Spleen (tissue), 11 donors: ENCODE results near the gene RPS27. TPM values are rescaled to one million over a fixed set of nuclear protein-coding genes. Genes with fewer than 3 reads are reported as not detected.

ENCODE experiments used
- DNase-seq: peaks from one replicate; pipeline ENCODE4 v3.0.0-alpha.2; 2020
- H3K27ac ChIP-seq, 8 donors: fragments of 200-600 bp; sonication (generic) in 7 of 8; 1 replicate in 4 of 8; 2 replicates in 4 of 8; pipeline versions ENCODE4 v1.5.0 to v1.8.0; 2016 to 2021; ENCODE audit warnings: inconsistent platforms in 4 of 8, mild to moderate bottlenecking in 4 of 8, moderate library complexity in 1 of 8
- H3K27me3 ChIP-seq, 7 donors: fragments of 200-600 bp; sonication (generic) in 6 of 7; replicated peaks in 1 of 7; 1 replicate in 4 of 7; 2 replicates in 3 of 7; pipeline versions ENCODE4 v1.5.0 to v1.8.0; 2016 to 2021; ENCODE audit warnings: inconsistent platforms in 3 of 7, mild to moderate bottlenecking in 1 of 7
- H3K36me3 ChIP-seq, 6 donors: fragments of 200-600 bp; sonication (generic) in 5 of 6; 1 replicate in 4 of 6; 2 replicates in 2 of 6; pipeline versions ENCODE4 v1.5.0 to v1.8.0; 2016 to 2021; ENCODE audit warnings: inconsistent platforms in 2 of 6
- H3K4me1 ChIP-seq, 6 donors: fragments of 200-600 bp; sonication (generic) in 5 of 6; 1 replicate in 3 of 6; 2 replicates in 3 of 6; pipeline versions ENCODE4 v1.5.0 to v1.8.0; 2016 to 2021; ENCODE audit warnings: inconsistent platforms in 3 of 6
- H3K4me3 ChIP-seq, 8 donors: fragments of 200-600 bp; sonication (generic) in 7 of 8; 1 replicate in 4 of 8; 2 replicates in 4 of 8; pipeline versions ENCODE4 v1.5.0 to v1.8.0; 2016 to 2021; ENCODE audit warnings: inconsistent platforms in 4 of 8, mild to moderate bottlenecking in 4 of 8, moderate library complexity in 2 of 8
- H3K9me3 ChIP-seq, 8 donors: fragments of 200-600 bp; sonication (generic) in 7 of 8; 1 replicate in 4 of 8; 2 replicates in 4 of 8; pipeline versions ENCODE4 v1.5.0 to v1.8.0; 2016 to 2021; ENCODE audit warnings: inconsistent platforms in 4 of 8
- POLR2A ChIP-seq, 3 donors: fragments of 450-650 bp; IDR thresholded peaks; one replicate each; pipeline ENCODE4 v1.5.1; 2017; ENCODE audit warnings: antibody characterized with exemption in 3 of 3, mild to moderate bottlenecking in 1 of 3
- POLR2AphosphoS5 ChIP-seq, 3 donors: sonication (generic); formaldehyde crosslinking; IDR thresholded peaks; one replicate each; pipeline ENCODE4 v1.5.1; 2017; ENCODE audit warnings: antibody characterized with exemption in 3 of 3
- WGBS, 5 donors: extraction: QIAGEN DNeasy Blood & Tissue Kit in 3 of 5; methylation state at CpG; one replicate each; pipeline versions ENCODE4 v1.1.5 to v1.1.7; 2013 to 2018; 5-methylcytosine and 5-hydroxymethylcytosine counted together
- intact Hi-C: fragments of 100-400 bp; cut with DNase I; formaldehyde crosslinking; loops from one replicate; pipeline ENCODE4 v1.15.0; 2023; ENCODE audit warnings: low total_unique reads
- polyA plus RNA-seq, 3 donors: library from polyadenylated mRNA; stranded (reverse); fragments of 200-250 nt; gene quantifications; one replicate each; pipeline ENCODE4 v1.2.1, GENCODE V29; 2013
- total RNA-seq, 7 donors: library from RNA; depleted of rRNA in 3 of 7; stranded (reverse); fragments of >200 nt in 3 of 7; fragmentation: NEBNext Ultra II Directional in 4 of 7; extraction: Animal tissue kit (Norgen Biotek cat#: 25700) in 4 of 7; gene quantifications; one replicate each; pipeline versions ENCODE4 v1.1.0 to v1.2.1, GENCODE V29; 2016 to 2021
- TF ChIP-seq, protein P1 (sequence below), 11 experiments: fragments of 200-600 bp in 7 of 11; fragments of 450-650 bp in 4 of 11; sonication (generic) in 4 of 11; IDR thresholded peaks in 8 of 11; conservative IDR thresholded peaks in 3 of 11; 1 replicate in 7 of 11; 2 replicates in 4 of 11; pipeline versions ENCODE4 v1.4.0 to v1.8.0; 2016 to 2021; ENCODE audit warnings: antibody characterized with exemption in 11 of 11, inconsistent platforms in 4 of 11, mild to moderate bottlenecking in 1 of 11
- donor health status: healthy with polysubstance abuse.
- donor health status: DM: no; HTN: no; CAD: no; lungs with moderate emphysema.
- donor health status: DM: no; HTN: no; CAD: no.
- donor health status: Bipolar disorder and iron deficiency.
- donor health status: healthy.
- donor health status: DM: no; HTN: no; CAD: no.
- donor health status: DM: yes; HTN: yes; CAD: no.

RPS27 gene
- total and polyA plus RNA-seq, 10 donors, result 1,398 to 23,475 (median 2,447) TPM

DNA sequence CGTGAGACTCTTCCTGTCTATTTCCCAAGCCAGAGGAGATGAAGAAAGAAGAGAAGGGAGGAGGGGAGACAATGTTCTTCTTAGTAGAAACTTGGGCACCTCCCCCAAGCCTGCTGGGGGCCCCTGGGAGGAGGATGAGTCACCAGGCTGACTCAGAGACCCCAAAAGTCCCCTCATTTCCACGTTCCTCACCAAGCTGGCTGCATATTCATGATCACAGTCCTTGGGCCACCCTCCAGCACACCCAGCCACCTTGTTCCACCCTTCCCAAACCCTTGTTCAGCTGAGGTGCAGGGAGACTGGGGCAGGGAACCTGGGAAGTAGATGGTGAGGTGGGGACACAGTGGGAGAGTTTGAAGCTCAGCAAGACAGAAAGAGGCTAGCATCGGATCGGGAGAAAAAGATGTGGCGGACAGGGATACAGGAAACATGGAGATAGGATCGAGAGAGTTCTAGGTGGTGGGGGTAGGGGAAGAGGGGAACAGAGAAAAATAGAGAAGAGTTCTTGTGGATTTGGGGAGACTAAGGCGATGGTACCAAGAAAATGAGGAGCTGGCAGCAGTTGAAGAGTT, 5.1 kb upstream of the RPS27 start:
- Histone ChIP-seq H3K9me3 (no peaks in the 10 kb centered on the region), H3K36me3 (peaks cover 0 to 24% (median 0%) of the 10 kb centered on the region in 6 donors), H3K27ac (peak overlapping the region; percentile 60 to 91 (median 84)), H3K4me1 (peaks cover 24 to 80% (median 60%) of the 10 kb centered on the region in 6 donors), H3K27me3 (no peaks in the 10 kb centered on the region), H3K4me3 (peak overlapping the region; percentile 29 to 72 (median 48))
- TF ChIP-seq, protein P1, sequence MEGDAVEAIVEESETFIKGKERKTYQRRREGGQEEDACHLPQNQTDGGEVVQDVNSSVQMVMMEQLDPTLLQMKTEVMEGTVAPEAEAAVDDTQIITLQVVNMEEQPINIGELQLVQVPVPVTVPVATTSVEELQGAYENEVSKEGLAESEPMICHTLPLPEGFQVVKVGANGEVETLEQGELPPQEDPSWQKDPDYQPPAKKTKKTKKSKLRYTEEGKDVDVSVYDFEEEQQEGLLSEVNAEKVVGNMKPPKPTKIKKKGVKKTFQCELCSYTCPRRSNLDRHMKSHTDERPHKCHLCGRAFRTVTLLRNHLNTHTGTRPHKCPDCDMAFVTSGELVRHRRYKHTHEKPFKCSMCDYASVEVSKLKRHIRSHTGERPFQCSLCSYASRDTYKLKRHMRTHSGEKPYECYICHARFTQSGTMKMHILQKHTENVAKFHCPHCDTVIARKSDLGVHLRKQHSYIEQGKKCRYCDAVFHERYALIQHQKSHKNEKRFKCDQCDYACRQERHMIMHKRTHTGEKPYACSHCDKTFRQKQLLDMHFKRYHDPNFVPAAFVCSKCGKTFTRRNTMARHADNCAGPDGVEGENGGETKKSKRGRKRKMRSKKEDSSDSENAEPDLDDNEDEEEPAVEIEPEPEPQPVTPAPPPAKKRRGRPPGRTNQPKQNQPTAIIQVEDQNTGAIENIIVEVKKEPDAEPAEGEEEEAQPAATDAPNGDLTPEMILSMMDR (IDR thresholded peaks at IDR 0.05 in 8 of 11, conservative IDR thresholded peaks at IDR 0.05 in 3 of 11), result no peak
- TF ChIP-seq POLR2AphosphoS5 (IDR thresholded peaks at IDR 0.05), result no peak
- WGBS, 5 donors, result 19 to 36% (median 27%) methylated on average over 7 of the region's 7 CpGs
- intact Hi-C loops, result no loop called here
- no peak for DNase-seq

DNA sequence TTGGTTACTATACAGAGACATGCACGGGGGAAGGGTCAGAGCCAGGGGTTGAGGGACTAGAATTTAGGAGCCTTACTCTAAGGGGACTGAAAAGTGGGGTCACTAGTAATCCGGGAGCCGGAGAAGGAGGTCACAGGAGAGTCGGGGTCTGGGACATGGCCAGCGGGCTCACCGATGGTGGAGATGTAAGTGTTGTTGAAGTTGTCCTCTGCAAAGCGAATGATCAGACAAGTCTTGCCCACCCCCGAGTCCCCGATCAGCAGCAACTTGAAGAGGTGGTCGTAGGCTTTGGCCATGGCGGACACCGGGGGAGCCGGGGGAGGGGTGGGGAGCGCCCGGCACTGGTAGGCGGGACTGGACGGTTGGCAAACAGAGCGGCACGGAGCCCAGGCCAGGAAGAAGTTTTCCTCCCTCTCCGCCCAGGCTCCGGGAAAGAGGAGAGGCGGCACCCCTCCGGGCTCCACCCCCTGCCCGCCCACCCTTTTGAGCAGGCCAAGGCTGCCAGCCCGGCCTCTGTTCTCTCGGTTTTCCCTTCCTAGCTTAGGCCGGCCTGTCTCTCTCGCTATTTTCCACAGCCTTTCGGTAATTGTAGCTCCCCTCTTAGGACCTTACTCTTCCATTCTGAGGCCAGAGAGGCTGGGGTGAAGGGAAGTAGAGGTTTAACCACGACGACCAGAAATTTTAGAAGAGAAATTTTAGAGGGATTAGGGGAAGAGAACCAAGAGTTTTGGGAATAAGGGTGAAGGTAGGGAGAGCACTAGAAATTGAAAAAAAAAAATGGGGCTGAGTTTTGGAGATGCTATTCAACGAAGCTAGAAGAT, 4.4 kb upstream of the RPS27 start, which contains the start of gene RAB13:
RAB13 (minus strand) TSS at position 399 of the 821 bp plus-strand sequence; CDS start at position 296, 103 bp downstream.
- Histone ChIP-seq H3K36me3 (peaks cover 0 to 16% (median 0%) of the 10 kb centered on the region in 6 donors), H3K27me3 (no peaks in the 10 kb centered on the region), H3K4me3 (peak within 1 kb of the TSS; percentile 29 to 72 (median 48)), H3K27ac (peak within 1 kb of the TSS; percentile 66 to 91 (median 84)), H3K9me3 (no peaks in the 10 kb centered on the region), H3K4me1 (peaks cover 21 to 75% (median 56%) of the 10 kb centered on the region in 6 donors)
- TF ChIP-seq POLR2A (IDR thresholded peaks at IDR 0.05), result peak in 1 of 3 donors; percentile 20
- TF ChIP-seq, protein P1 (IDR thresholded peaks at IDR 0.05 in 8 of 11, conservative IDR thresholded peaks at IDR 0.05 in 3 of 11), result no peak
- peak; percentile 61 to 83 (median 83) for TF ChIP-seq POLR2AphosphoS5 (IDR thresholded peaks at IDR 0.05)
- WGBS, 5 donors, result 4 to 12% (median 9%) methylated on average over 27 to 32 of the region's 32 CpGs
- peak; percentile 88 for DNase-seq
- intact Hi-C loops, result no loop called here

DNA sequence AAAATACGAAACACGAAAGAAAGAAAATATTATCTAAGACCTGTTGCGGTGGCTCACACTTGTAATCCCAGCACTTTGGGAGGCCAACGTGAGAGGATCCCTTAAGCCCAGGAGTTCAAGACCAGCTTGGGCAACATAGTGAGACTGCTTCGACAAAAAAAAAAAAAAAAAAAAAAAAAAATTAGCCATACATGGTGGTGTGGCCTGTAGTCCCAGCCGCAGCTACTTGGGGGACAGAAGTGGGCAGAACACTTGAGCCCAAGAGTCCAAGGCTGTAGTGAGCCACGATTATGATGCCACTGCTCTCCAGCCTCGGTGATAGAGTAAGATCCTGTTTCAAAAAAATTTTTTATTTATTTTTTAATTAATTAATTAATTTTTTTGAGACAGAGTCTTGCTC, 2.9 kb upstream of the RPS27 start:
- TF ChIP-seq POLR2AphosphoS5 (IDR thresholded peaks at IDR 0.05) (no peak), POLR2A (IDR thresholded peaks at IDR 0.05) (no peak)
- TF ChIP-seq, protein P1 (IDR thresholded peaks at IDR 0.05 in 8 of 11, conservative IDR thresholded peaks at IDR 0.05 in 3 of 11), result no peak
- Histone ChIP-seq H3K9me3 (no peaks in the 10 kb centered on the region), H3K27me3 (no peaks in the 10 kb centered on the region), H3K27ac (peak overlapping the region in 5 of 8 donors; percentile 82 to 91 (median 86)), H3K36me3 (peaks cover 0 to 23% (median 9%) of the 10 kb centered on the region in 6 donors), H3K4me3 (no peak overlapping the region), H3K4me1 (peaks cover 30 to 77% (median 63%) of the 10 kb centered on the region in 6 donors)
- DNase-seq, result no peak
- 84 to 95% (median 90%) methylated on average over 8 of the region's 8 CpGs for WGBS, 5 donors
- intact Hi-C loops, result no loop called here
